ENCODE measurements around the gene PLXNA2.

GRCh38 chr1:208189183-208189582 lies 55.0 kb downstream of the PLXNA2 start:
- TF ChIP-seq ZFP30 (CRISPR knock-in tag; IDR thresholded peaks at IDR 0.05) (no peak), ESRRG (CRISPR knock-in tag; IDR thresholded peaks at IDR 0.05) (no peak), BACH2 (CRISPR knock-in tag; IDR thresholded peaks at IDR 0.05; ENCODE audit: borderline replicate concordance) (no peak), ISL1 (CRISPR knock-in tag; IDR thresholded peaks at IDR 0.05) (no peak)
